ENCODE results near the gene TSG101.

GRCh38 chr11:18567081-18567480 lies 40.3 kb upstream of the TSG101 start:
- TF ChIP-seq CTCF (conservative IDR thresholded peaks at IDR 0.05; ENCODE audit: low read depth in 2 of 2) (no peak), EZH2 (IDR thresholded peaks at IDR 0.05; ENCODE audit: low read depth, unreplicated experiment) (no peak), STAT1 (IDR thresholded peaks at IDR 0.05; ENCODE audit: unreplicated experiment) (no peak), EZH2phosphoT487 (IDR thresholded peaks at IDR 0.05; ENCODE audit: unreplicated experiment) (no peak), POLR2AphosphoS5 (IDR thresholded peaks at IDR 0.05; ENCODE audit: low read depth) (no peak), REST (IDR thresholded peaks at IDR 0.05; ENCODE audit: unreplicated experiment) (no peak), ZNF331 (CRISPR knock-in tag; IDR thresholded peaks at IDR 0.05; ENCODE audit: low read depth) (no peak), CREB1 (CRISPR knock-in tag; IDR thresholded peaks at IDR 0.05; ENCODE audit: low read depth) (no peak), NANOG (IDR thresholded peaks at IDR 0.05; ENCODE audit: borderline replicate concordance) (no peak), ZNF462 (CRISPR knock-in tag; IDR thresholded peaks at IDR 0.05) (no peak)
